GM18858 (cell line): ENCODE results near the gene P2RX3.
"Not testable (repeated sequence)": the region's sequence is repeated elsewhere in the genome, so short reads cannot be mapped to it uniquely, and the experiment has no call there.

Source experiments
- ATAC-seq: cut with Tn5 transposase; IDR thresholded peaks from one replicate; pipeline ENCODE4 v1.9.1; 2021; ENCODE audit not compliant: unreplicated experiment

Gene P2RX3

GRCh38 chr11:57394203-57394965, 56.2 kb downstream of the P2RX3 start:
- ATAC-seq, result no peak

GRCh38 chr11:57395905-57396623, 57.9 kb downstream of the P2RX3 start:
- ATAC-seq, result no peak

GRCh38 chr11:57396744-57397143, 58.6 kb downstream of the P2RX3 start:
- ATAC-seq, result no peak

- no peak for ATAC-seq
These were observed 59.3 kb downstream of the P2RX3 start for GRCh38 chr11:57397394-57397990.

- no peak for ATAC-seq
These were observed 61.1 kb downstream of the P2RX3 start for GRCh38 chr11:57399221-57399620.

GRCh38 chr11:57399972-57400578, 61.9 kb downstream of the P2RX3 start:
- ATAC-seq, result no peak

- no peak for ATAC-seq
These were observed 64.2 kb downstream of the P2RX3 start for GRCh38 chr11:57402188-57403002.

- not testable (repeated sequence) for ATAC-seq
These were observed 65.0 kb downstream of the P2RX3 start for GRCh38 chr11:57403003-57403801.

- no peak for ATAC-seq
These were observed 65.6 kb downstream of the P2RX3 start for GRCh38 chr11:57403802-57404147.

GRCh38 chr11:57405271-57405860, 67.2 kb downstream of the P2RX3 start:
- ATAC-seq, result no peak

GRCh38 chr11:57406337-57406904, 68.3 kb downstream of the P2RX3 start:
- peak; percentile 89 for ATAC-seq

- no peak for ATAC-seq
These were observed 69.1 kb downstream of the P2RX3 start for GRCh38 chr11:57407010-57407920.

GRCh38 chr11:57407941-57408475, 69.9 kb downstream of the P2RX3 start:
- no peak for ATAC-seq

GRCh38 chr11:57408771-57409170, 70.6 kb downstream of the P2RX3 start:
- ATAC-seq, result no peak

- ATAC-seq, result no peak
These were observed 71.4 kb downstream of the P2RX3 start for GRCh38 chr11:57409321-57410100.

GRCh38 chr11:57410287-57410686, 72.1 kb downstream of the P2RX3 start:
- no peak for ATAC-seq

- ATAC-seq, result no peak
These were observed 75.5 kb downstream of the P2RX3 start for GRCh38 chr11:57413681-57414080.
